IMR-90 (cell line): ENCODE data around the gene PLAGL1.

Source experiments
- CHD1 ChIP-seq: IDR thresholded peaks from 2 replicates; pipeline ENCODE4 v1.6.1; 2012; ENCODE audit warnings: low read depth, low read length, improper control_type of control experiment
- MAFK ChIP-seq: IDR thresholded peaks from 2 replicates; pipeline ENCODE4 v1.6.1; 2012; ENCODE audit warnings: low read depth, low read length, improper control_type of control experiment
- POLR2A ChIP-seq: IDR thresholded peaks from 2 replicates; pipeline ENCODE4 v1.6.1; 2012; ENCODE audit warnings: mild to moderate bottlenecking, low read depth, low read length
- SMC3 ChIP-seq: fragments of 150-350 bp; IDR thresholded peaks from 2 replicates; pipeline ENCODE4 v1.6.1; 2016; ENCODE audit warnings: low read depth, mild to moderate bottlenecking, antibody characterized with exemption, low read length, moderate library complexity
- TF ChIP-seq, protein P1 (sequence below): conservative IDR thresholded peaks from 2 replicates; pipeline ENCODE4 v1.5.1; 2012; ENCODE audit warnings: mild to moderate bottlenecking, low read depth, low read length, improper control_type of control experiment
- TF ChIP-seq, protein P2 (sequence below): fragments of 150-350 bp; IDR thresholded peaks from 2 replicates; pipeline ENCODE4 v1.6.1; 2017; ENCODE audit warnings: mild to moderate bottlenecking, antibody characterized with exemption, low read length, low read depth
- TF ChIP-seq, protein P3 (sequence below): fragments of 150-350 bp; IDR thresholded peaks from 2 replicates; pipeline ENCODE4 v1.6.1; 2016; ENCODE audit warnings: low read depth, mild to moderate bottlenecking, low read length, moderate library complexity, borderline replicate concordance

DNA sequence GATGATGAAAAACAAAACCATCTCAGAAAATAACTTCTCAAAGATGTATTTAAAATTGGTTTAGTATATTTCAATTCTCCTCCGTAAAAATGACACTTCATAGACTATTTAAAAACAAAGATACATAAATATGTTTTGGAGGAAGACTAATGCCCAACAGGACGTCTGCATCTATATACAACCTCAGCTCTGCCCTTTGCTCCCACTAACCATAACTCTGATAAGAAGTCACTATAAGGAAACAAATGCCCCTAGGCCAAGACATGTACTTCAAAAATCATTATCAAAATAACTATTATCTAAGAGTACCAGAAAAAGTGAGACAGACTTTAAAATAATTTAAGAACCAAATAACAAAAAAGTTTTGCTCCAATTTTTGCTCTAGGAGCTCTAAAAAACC lies 23.4 kb downstream of the PLAGL1 start:
- TF ChIP-seq, protein P1, sequence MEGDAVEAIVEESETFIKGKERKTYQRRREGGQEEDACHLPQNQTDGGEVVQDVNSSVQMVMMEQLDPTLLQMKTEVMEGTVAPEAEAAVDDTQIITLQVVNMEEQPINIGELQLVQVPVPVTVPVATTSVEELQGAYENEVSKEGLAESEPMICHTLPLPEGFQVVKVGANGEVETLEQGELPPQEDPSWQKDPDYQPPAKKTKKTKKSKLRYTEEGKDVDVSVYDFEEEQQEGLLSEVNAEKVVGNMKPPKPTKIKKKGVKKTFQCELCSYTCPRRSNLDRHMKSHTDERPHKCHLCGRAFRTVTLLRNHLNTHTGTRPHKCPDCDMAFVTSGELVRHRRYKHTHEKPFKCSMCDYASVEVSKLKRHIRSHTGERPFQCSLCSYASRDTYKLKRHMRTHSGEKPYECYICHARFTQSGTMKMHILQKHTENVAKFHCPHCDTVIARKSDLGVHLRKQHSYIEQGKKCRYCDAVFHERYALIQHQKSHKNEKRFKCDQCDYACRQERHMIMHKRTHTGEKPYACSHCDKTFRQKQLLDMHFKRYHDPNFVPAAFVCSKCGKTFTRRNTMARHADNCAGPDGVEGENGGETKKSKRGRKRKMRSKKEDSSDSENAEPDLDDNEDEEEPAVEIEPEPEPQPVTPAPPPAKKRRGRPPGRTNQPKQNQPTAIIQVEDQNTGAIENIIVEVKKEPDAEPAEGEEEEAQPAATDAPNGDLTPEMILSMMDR, result no peak
- TF ChIP-seq MAFK, result no peak
- TF ChIP-seq, protein P2, sequence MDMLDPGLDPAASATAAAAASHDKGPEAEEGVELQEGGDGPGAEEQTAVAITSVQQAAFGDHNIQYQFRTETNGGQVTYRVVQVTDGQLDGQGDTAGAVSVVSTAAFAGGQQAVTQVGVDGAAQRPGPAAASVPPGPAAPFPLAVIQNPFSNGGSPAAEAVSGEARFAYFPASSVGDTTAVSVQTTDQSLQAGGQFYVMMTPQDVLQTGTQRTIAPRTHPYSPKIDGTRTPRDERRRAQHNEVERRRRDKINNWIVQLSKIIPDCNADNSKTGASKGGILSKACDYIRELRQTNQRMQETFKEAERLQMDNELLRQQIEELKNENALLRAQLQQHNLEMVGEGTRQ, result no peak
- TF ChIP-seq SMC3, result no peak
- TF ChIP-seq, protein P3, sequence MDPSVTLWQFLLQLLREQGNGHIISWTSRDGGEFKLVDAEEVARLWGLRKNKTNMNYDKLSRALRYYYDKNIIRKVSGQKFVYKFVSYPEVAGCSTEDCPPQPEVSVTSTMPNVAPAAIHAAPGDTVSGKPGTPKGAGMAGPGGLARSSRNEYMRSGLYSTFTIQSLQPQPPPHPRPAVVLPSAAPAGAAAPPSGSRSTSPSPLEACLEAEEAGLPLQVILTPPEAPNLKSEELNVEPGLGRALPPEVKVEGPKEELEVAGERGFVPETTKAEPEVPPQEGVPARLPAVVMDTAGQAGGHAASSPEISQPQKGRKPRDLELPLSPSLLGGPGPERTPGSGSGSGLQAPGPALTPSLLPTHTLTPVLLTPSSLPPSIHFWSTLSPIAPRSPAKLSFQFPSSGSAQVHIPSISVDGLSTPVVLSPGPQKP, result no peak
- TF ChIP-seq CHD1, result no peak
- TF ChIP-seq POLR2A, result no peak
